ENCODE data around the gene NPR1. TPM values are rescaled to one million over a fixed set of nuclear protein-coding genes. Genes with fewer than 3 reads are reported as not detected.

Gene NPR1
- total and polyA plus RNA-seq, 2 of the 4 experiments (the other 2 are of a cell fraction) = 0.02 TPM; not detected in 1

GRCh38 chr1:153630384-153630783 is 48.1 kb upstream of the NPR1 start:
- ATAC-seq (ENCODE audit: low read depth) (no peak), DNase-seq (no peak)
- Histone ChIP-seq H3K4me1 (ENCODE audit: control insufficient read depth, insufficient read depth, low read length) (peaks cover 16% of the 10 kb centered on the region), H2AFZ (replicated peaks; ENCODE audit: low read length, poor library complexity) (peak overlapping the region; percentile 23), H3K18ac (ENCODE audit: low read depth, low read length) (no peak overlapping the region), H2AK9ac (replicated peaks; ENCODE audit: low read depth, low read length, poor library complexity) (peak overlapping the region; percentile 79), H4K91ac (ENCODE audit: insufficient read depth, low read depth, low read length) (no peak overlapping the region; the same call in 1 of the 2 replicates), H3K4ac (ENCODE audit: low read depth, low read length) (peak overlapping the region; percentile 28; the same call in 1 of the 2 replicates), H3K4me3 (ENCODE audit: insufficient read depth, low read depth, low read length) (no peak overlapping the region), H3K79me1 (ENCODE audit: low read depth in 1 of 2, low read length in 2 of 2) (peaks cover 15 to 26% of the 10 kb centered on the region in 2 experiments), H3K36me3 (ENCODE audit: control insufficient read depth, insufficient read depth, low read length) (0 out of 2 replicates have a peak, but pooled peaks cover 2% of the 10 kb centered on the region), H2BK5ac (ENCODE audit: low read depth, low read length, poor library complexity, severe bottlenecking) (no peak overlapping the region), H3K23ac (ENCODE audit: low read depth, low read length) (no peak overlapping the region), H3K9me1 (ENCODE audit: insufficient read depth, low read length) (peaks cover 21% of the 10 kb centered on the region), H3K14ac (replicated peaks; ENCODE audit: low read depth, low read length) (no peak overlapping the region), H3K4me2 (ENCODE audit: low read depth, low read length) (no peak overlapping the region), H4K8ac (ENCODE audit: low read depth in 2 of 2, low read length in 2 of 2) (no peak overlapping the region), H4K20me1 (ENCODE audit: insufficient read depth, low read length) (peaks cover 13% of the 10 kb centered on the region; the same call in 1 of the 2 replicates), H3K9ac (ENCODE audit: low read depth, low read length) (no peak overlapping the region), H2AK5ac (ENCODE audit: low read depth, low read length) (no peak overlapping the region), H3K56ac (ENCODE audit: extremely low read depth, insufficient read depth, low read length) (no peak overlapping the region), H4K5ac (ENCODE audit: low read depth, low read length) (no peak overlapping the region), H2BK15ac (ENCODE audit: low read depth, low read length) (no peak overlapping the region), H2BK20ac (ENCODE audit: low read depth, low read length) (no peak overlapping the region), H3K9me3 (ENCODE audit: control insufficient read depth, insufficient read depth, low read length) (no peaks in the 10 kb centered on the region), H3K27me3 (ENCODE audit: control insufficient read depth, insufficient read depth, low read length) (no peaks in the 10 kb centered on the region), H3K27ac (ENCODE audit: insufficient read depth, low read length) (no peak overlapping the region), H2BK120ac (ENCODE audit: low read depth, low read length) (no peak overlapping the region)
- TF ChIP-seq MAFK (IDR thresholded peaks at IDR 0.05; ENCODE audit: low read depth, low read length) (no peak), POLR2A (IDR thresholded peaks at IDR 0.05; ENCODE audit: low read depth, low read length) (no peak), NFE2L2 (IDR thresholded peaks at IDR 0.05; ENCODE audit: low read depth, low read length) (no peak), RAD21 (IDR thresholded peaks at IDR 0.05; ENCODE audit: low read length) (no peak)
- no CpG with 5 or more reads among the region's 7 CpGs for WGBS, 2 experiments (ENCODE audit: extremely low coverage in 2 of 2, insufficient read length in 1 of 2)
- dilution Hi-C loops (cut with HindIII; ENCODE audit: low sequenced_read_pairs, unreplicated experiment) = no loop called here
- no TSS peak for BruUV-seq (replicated peaks)
- CTCF ChIA-PET = interaction anchor here (1.2 kb wide), 1 partner anchor 58 kb away, joined by 3 read pairs; no protein-coding TSS in a partner anchor
- POLR2A ChIA-PET (ENCODE audit: unreplicated experiment) = no interaction called here
- intact Hi-C loops (cut with micrococcal nuclease) = no loop called here
- in situ Hi-C loops (cut with MboI; ENCODE audit: low sequenced_read_pairs) = no loop called here
